Fibroblast of upper back skin (primary cell): ENCODE data around the gene MN1.

Experiments
- DNase-seq: peaks from one replicate; pipeline ENCODE4 v3.0.0-alpha.2; 2013

The MN1 gene

DNA sequence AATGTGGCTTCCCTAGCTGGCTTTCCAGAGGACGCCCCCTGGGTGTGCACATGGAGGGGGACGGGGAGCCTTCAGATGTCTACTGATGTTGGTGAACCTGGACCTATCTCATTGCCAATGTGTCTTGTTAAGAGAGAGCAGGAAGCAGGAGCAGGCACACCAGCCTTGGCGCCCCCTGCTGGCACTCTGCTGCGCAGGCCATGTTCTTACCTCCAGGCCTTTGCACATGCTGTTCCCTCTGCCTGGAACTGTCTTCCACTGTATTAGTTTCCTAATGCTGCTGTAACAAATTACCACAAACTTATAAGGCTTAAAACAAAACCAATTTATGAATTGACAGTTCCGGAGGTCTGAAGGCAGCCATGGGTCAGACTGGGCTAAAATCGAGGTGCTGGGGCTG, 23.6 kb upstream of the MN1 start:
- no peak for DNase-seq

DNA sequence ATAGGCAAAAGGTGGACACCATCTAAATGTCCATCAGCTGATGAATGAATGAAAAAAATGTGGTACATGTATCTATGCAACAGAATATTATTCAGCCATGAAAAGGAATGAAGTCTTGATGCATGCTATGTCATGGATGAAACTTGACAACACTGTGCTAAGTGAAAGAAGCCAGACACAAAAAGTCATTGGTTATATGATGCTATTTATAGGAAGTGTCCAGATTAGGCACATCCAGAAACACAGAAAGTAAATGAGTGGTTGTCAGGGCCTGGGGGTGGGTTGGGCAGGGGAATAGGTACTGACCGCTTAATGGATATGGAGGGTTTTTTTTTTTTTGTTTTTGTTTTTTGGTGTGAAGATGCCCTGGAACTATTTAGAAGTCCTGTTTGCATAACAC, 21.7 kb upstream of the MN1 start:
- no peak for DNase-seq

DNA sequence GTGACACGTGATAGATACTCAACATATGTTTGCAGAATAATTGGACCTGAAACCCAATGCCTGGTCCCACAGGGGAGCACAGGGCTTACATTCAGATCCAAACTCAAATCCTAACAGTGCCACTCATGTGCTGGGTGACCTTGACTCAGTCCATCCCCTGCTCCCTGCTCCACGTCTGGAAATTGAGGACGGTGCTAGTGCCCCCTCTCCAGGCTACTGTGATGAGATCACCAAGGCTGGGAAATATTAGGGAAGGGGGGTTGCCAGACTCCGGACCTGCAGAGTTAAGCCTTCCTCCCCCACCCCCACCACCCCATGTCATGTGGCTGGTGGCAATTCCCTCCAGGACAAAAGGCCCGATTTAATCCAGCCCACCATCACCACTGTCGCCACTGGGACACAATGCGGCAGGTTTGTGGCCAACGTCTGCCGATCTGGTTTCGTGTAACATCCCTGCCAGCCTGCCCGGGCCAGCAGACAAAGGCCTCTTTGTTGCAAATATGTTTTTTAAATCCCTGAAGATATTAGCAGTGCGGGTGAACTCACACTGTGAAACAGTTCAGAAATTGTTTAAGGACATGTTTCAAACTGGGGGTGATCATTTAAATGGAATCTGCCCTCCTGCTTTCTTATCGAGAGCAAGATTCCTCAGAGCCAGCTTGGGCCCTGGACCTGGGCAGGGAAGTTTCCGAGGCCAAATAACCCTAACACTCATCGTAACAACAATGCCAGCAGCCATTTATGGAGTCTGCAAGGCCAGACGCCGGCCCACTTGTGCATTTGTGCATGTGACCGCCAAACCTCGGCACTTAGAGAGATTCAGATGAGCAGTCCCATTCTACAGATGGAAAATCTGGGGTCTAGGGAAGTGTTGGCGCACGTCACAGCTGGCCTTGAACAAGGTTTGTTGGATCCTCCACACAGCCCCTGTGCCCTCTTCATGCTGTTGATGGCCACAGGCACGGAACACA, 19.6 kb upstream of the MN1 start:
- DNase-seq, result no peak

DNA sequence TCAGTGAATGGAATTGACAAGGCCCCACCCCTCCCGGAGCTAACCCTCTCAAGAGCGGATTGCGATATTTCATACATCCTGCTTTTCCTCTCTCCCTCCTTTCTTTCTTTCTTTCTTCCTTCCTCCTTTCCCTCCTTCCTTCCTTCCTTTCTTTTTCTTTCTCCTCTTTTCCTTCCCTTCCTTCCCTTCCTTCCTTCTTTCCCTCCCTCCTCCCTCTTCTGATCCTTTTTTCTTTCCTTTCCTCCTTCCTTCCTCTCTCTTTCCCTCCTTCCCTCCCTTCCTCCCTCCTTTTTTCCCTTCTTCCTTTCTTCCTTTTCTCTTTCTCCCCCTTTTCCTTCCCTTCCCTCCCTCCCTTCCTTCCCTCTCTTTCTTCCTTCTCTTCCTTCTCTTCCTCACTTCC, 15.0 kb upstream of the MN1 start:
- no peak for DNase-seq

DNA sequence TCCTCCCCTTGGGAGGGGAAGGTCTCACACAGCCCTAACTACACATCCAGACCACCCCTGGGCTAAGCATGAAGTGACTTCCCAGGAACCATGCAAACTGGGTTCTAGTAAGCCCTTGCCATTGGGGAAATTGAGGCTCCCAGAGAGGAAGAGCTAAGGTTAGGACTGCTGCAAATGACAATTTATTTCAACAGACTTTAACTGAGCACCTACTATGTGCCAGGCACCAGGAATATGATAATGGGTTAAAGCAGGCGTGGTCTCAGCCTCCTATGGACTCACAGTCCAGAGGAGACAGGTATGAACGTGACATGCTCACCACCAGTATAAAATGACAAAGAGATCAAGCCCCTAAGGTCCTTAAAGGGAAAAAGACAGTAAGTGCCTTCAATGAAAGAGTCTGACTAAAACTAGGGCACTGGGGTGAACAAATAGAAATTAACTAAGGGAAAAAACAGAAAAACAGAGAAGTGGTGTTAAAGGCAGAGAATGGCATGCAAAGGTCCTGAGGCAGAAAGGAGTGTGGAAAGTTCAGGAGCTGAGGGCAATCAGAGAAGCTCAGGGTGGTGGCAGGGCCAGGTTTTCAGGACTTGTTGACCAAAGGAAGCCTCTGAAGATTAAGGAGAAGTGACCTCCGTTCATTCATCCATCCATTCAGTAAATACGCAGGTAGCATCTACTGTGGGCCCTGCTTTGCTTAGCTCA, 14.4 kb upstream of the MN1 start:
- no peak for DNase-seq

DNA sequence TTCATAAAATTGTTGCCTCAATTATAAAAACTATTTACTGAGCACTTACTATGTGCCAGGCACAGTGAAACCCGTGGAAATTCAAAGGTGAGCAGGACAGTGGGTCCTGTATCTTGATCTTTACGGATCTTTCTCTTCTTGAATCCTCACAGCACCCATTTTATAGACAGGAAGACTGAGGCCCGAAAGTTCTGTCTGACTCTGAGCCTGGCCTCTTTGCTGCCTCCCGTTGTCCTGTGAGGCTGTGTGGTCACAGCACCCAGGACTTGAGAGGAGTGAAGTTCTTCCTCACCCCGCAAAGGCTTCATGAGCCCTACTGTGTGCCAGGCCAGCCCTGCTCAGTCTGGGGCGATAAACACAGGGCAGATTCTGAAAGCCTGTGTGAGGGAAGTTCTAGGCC, 13.4 kb upstream of the MN1 start:
- no peak for DNase-seq

DNA sequence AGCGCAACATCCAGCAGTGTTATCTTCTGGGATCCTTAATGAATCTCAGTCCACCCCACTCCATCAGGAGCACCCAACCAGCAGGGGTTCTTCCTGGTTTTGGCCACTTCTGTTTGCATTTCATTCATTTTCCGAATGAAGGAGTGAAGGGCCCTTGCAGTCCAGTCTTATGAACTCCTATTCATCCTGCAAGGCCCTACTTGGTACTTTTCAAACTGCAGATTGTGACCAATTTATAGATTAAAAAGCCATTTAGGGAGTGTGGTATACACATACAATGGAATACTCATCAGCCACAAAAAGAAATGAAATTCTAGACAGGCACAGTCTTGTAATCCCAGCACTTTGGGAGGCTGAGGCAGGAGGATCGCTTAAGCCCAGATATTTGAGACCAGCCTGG, 10.2 kb upstream of the MN1 start:
- DNase-seq, result no peak

DNA sequence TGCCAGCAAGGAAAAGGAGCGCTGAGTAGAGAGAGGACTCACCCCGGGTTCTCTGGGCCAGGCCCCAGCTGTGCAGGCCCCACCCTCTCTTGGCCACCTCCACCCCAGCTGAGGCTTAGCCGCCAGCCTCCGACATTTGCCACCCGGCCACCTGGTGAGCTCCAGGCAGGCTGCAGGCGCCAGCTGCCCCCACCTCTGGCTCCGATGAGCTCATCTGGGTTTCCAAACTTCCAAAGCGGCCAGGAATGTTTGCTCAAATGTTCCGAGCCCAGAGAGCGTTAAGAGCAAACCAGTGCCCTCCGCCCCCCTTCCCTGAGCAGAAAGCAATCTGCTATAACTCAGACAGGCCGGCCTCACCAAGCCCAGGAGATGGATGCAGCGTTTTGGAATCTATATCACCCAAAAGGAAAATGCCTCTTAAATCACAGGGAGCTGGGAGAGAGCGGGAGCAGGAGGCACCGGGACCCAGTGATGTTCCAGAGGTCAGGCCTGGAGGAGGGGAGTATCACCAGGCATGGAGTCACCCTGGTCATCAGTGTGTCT, 9.1 kb upstream of the MN1 start:
- DNase-seq, result peak; percentile 55

DNA sequence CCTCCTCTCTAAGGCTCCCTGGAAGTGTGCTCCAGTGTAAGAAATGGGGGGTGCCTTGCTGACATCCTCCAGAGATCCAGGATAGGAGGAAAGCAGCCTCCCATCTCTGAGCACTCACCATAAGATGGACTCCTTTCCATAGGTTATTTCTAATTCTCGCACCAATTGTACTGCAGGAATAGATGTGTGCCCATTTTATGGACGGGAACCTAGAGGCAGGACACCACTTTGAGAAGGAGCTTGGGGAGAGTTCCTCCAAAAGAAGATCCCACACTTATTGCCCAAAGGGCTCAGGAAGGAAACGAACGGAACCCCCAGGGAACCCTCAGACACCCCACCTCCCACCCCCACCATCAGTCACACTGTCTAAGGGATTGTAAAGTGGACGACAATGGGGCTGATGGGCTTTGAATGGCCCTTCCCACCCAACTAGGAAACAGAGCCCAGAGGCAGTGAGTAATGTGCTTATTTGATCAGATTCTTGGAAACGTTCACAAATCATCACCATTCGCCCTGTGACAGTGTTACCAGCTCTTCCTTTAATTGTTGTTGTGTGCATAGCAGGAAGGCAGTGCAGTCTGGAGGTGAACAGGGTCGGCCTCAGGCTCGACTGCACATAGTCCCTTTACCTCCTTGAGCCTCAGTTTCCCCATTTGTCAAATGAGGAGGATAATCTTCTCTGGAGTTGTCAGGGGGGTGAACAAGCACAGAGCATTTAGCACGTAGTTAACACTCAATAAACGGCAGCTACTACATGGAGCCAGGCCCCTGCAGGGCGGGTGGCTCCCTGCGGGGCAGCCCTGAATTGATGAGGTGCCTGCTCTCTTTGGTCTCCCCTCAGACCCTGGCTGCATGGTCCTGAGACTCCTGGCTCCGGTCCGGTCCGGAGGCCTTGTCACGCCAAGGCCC, 8.4 kb upstream of the MN1 start:
- DNase-seq, result no peak

DNA sequence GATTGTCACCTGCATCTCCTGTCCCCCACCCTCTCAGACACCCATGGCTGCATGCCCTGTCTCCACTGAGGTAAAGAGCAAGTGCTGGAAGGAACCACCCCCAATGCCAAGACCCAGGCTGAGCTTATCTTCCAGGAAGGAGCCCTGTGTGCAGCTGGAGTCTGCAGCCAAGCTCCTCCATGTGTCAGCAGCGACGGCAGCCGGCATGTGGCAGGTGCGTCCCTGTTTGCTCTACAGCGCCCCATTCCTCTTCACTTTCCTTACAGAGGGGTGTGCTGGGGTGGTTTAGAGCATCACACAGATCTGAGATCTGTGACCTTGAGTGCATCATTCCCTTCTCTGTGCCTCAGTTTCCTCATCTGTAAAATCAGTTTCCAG, 7.7 kb upstream of the MN1 start:
- no peak for DNase-seq

DNA sequence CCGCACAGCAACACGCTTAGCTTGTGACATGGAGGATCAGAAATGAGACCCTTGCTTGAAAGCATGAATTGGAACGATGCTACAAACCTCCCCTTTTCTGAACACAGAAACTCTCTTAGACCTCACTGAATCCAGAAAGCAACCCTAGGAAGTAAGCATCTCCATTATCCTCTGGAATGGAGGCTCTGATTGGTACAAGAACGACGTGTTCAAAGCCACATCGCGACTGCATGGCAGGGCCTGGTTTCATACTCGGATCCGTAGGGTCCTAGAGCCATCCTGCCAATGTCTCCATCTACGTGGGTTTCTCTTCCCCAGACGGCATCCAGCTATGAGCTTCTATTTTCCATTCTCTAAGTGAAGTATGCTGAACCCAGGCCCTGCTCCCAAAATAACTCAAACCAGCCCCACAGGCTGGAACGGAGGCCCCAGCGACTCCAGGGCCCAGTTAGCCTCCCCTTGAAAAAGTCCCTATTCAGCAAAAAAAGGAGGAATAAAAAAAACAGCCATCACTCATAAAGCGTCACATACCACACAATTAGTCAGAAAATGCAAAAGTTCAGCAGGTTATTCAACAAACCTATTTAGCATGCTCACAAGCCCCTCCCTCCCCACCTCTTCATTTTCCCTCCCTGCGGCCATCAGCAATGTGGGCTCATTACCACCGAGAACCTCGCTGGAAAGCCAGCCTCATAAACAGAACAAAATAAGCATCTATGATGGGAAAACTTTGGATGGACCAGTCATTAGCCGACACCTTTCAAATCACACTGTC, 7.1 kb upstream of the MN1 start:
- DNase-seq, result no peak

DNA sequence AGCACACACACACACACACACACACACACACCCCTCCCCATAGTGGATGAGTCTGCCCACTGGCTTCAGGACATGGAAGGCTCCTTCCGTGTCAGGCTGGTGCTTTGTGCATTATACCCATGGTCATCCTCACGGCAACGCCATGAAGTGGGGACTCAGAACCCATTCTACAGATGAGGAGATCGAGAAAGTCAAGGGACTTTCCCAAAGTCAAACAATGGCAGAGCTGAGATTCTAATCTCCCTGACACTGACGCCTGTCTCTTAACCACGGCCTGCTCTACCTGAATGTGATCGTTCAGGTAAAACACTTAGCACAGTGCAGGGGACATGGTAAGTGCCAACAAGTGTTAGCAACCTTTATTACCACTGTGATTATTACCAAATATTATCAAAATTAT, 4.3 kb upstream of the MN1 start:
- no peak for DNase-seq

DNA sequence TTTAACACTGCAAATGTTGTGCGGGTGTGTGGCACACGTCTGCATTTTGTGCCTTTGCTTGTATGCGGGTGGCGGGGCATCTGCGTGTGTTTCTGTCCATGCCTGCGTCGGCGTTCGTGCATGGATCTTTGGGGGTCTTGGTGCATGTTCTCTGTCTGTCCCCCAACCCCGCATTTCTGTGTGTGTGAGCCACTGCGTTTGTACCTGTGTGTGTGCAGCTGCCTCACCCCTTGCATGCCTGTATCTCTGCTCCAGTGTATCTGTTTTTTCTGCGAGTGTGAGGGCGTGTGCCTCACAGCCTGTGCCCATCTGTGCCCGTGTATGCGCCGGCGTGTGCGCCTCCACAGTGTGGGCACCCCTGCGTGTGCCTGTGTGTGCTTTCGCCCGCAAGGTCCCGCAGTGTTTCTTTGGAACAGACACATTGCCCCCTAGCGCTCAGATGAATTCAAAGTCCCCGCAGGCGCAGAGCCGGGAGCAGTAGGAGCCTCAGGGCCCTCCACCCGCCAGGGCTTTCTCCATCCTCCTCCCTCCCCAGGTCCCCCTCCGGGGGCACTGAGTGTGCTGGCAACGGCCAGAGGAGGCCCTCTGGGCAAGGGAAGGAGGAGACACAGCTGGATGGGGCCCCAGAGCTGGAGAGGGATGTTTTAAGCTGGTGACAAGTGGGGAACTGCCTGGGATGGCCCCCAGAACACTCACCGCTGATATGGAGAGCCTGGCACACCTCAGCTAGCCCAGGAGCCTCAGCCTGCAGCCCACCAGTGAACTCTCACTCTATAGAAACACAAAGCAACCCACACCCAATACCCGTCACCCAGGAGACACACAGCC, 3.1 kb upstream of the MN1 start:
- peak; percentile 73 for DNase-seq

DNA sequence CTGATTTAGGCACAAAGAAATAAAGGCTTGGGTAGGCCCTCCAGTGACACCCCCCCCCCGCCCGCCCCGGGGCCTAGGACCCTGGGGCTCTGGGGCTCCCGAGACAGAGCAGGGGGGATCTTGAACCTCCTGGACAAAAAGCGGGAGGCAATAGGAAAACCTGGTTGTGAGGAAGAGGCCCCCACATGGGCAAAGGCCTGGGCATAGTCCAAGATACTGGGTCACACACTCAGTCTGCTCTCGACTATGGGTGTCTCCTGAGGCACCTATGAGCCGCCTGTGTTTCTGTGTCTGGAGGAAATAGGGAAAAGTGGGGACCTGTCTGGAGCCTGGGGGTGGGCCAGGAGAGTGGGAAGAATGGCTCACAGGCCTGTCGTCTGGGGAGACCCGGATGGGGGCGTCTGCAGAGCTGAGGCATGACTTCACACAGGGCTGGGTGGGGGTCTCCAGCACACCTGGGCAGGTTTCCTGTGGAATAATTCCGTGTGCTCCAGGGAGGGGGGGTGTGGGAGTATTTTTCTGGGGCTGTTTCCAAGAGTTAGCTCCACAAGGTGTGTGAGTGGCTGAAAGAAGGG, 2.4 kb upstream of the MN1 start:
- DNase-seq, result no peak

DNA sequence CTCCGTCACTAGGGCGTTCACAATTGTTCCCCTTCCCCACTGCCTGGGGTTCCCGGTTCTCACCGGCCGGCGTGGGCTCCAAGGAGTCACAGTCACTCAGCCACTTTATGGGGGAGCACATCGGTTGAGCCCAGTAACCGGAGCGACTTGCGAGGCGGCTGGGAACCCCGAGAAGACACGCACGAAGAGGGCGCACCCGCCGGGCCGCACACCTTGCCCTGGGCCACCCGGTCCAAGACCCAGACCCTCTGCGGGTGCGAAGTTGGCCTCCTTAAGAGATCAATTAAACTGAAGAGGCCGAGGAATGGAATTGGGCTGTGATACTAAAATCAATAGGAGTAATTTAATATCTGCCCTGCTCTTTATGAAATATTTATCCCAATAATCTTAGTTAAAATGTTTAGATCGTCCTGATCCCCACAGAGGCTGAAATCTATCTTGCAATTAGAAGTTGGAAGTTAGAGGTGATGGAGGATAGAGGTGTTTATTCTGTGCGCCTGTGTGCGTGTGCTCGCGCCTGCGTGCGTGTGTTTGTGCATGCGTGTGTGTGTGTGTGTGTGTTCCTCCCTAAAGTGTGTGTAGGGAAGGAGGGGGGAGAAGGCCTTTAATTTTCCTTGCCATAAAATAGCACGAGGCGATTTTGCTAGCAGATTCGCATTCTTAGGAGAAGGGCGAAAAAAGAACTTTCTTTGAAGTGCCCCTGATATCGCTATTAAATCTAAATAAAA, 954 bp upstream of the MN1 start:
- DNase-seq, result no peak

DNA sequence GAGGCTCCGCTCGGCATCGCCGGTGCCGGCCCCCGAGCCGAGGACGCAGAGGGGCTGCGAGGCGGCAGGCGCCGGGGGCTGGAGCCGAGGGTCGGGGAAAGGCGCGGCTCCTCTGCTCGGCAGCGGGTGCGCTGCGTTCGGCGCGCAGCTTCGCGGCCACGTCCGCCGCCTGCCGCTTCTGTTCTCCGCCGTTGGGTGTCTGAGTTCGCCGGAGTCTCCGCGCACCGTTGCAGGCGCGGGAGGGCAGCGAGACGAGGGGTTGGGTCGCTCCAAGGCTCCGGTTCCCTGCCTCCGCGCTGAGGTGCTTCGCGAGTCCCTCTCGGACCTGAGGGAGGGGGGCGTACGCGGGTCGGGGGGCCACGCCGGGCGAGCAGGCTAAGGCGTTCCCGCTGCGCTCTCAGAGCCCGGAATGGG, 347 bp downstream of the MN1 start:
- no peak for DNase-seq

DNA sequence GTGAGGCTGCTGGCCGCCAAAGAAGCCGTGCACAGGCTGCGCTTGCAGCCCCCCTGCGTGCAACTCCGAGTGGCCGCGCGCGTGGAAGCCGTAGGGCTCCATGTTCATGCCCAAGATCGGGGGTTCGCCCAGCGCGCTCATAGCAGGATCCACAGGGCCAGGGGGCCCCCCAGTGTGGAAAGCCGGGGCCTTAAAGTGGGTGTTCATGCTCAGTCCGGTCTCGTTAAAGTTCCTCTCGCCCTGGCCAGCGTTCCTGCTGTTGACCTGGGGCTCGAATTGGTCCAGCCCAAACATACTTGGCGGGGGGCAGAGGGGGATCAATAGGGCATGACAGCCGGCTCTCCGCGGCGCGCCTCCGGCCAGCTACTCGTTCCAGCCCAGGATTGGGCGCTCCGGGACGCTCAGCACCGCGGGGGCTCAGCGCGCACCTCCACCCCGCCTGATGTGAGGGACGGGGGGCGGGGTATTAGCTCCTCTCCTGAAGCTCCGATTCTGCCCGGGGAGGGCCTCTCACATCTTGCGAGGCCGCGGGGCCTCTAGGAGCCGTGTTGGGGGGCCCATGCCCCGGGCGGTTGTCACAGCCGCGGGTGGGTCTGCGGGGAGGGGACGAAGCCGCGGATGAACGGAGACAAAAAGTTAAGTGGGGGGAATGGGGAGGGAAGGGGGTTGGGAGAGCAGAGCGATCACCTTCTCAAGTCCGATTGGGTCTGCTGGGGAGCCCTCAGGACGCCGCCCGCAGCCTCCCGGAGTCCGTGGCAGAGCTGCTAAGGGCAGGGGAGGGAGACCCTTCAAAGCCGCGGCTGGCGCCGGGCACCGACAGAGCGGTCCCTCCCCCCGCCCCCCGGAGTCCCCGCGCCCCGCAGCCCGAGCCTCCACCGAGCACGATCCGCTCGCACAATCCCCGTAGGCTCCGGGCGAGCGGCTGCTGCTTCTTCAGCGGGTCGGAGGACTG, 1.0 kb downstream of the MN1 start:
- peak; percentile 58 for DNase-seq

DNA sequence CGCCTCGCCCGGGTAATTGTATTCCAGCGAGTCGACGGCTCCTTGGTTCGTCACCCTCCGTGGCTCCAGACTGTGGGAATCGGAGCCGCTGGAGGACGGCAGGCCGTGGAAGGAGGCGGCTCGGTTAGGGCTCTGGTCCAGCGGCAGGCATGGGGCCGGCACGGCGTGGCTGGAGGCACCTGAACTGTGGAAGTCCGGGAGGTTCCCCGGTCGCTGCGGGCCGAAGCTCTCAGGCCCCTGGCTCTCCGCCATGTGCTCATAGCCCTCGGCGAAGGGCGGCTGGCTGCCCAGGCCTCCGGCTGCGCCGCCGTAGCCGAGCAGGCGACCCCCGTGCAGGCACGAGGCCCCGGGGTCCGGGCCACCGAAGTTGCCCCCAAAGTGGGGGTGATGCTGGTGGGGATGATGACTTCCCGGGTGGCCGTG, 1.7 kb downstream of the MN1 start:
- DNase-seq, result no peak
